Measurements from ENCODE around the gene NRBF2. TPM values are rescaled to one million over a fixed set of nuclear protein-coding genes. Genes with fewer than 3 reads are reported as not detected.
"Not testable (repeated sequence)": the region's sequence is repeated elsewhere in the genome, so short reads cannot be mapped to it uniquely, and the experiment has no call there.

The NRBF2 gene
- 10 to 100 TPM; 15.4 to 15.8 TPM for total RNA-seq
- long read RNA-seq, donor 1, transcript NRBF2-201 (4 exons, 1,853 nt) = major isoform, 10 of 11 reads
- long read RNA-seq, donor 1, partial matches to known transcripts = 0 of 11 reads
- long read RNA-seq, donor 1, other reads (novel, unspliced or antisense) = 1 of 11 reads
- long read RNA-seq, donor 2, transcript NRBF2-201 (4 exons, 1,853 nt) = major isoform, 37 of 43 reads
- long read RNA-seq, donor 2, partial matches to known transcripts = 1 of 43 reads
- long read RNA-seq, donor 2, other reads (novel, unspliced or antisense) = 5 of 43 reads

DNA sequence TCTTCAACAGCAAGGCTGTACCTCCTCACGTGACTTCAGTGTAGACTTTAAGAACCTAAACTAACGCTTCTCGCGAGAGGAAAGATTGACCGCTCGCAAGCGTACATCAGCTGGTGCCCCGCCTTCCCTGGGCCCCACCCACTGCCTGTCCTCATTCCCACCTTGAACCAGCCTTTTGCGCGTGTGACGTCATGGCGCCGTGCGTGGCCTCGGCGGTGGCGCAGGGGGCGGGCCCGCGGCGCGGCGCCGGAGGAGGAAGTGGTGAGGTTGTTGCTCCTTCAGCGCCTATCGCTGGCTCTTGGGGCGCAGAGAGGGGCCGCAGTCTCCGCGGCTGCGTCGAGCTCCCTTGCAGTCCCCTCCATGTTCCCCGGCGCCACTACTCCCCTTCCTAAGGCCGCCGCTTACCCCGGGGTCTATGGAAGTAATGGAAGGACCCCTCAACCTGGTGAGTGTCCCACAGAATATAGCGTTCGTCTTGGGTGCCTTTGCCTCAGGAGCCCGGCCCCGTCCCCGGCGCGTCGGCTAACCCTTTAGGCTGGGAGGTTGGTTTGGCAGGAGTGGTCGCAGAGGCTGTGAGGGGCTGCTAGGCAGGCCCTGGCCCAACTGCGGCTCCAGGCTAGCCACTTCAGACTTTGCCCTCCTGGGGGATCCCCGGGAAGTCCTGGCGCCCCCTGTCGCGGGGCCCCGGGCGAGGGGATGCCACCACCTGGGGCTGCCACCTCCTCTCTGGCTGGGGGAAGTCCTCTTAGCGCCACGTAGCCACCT lies at the start of gene NRBF2:
NRBF2 (plus strand) TSS at position 273 of the 765 bp plus-strand sequence; CDS start at position 416, 143 bp downstream.
- intact Hi-C loops (cut with DNase I) = no loop called here
- peak; percentile 99 for DNase-seq (ENCODE audit: low spot score)

DNA sequence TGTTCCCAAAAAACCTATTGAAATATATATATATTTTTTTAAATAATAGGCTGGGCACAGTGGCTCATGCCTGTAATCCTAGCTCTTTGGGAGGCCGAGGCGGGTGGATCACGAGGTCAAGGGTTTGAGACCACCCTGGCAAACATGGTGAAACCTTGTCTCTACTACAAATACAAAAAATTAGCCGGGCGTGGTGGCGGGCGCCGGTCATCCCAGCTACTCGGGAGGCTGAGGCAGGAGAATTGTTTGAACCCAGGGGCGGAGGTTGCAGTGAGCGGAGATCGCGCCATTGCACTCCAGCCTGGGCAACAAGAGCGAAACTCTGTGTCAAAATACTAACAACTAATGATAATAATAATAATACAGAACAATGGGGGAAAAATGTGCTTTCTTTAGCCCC lies 49.7 kb upstream of the NRBF2 start:
- intact Hi-C loops (cut with DNase I); DNase-seq (ENCODE audit: low spot score): not testable (repeated sequence)

DNA sequence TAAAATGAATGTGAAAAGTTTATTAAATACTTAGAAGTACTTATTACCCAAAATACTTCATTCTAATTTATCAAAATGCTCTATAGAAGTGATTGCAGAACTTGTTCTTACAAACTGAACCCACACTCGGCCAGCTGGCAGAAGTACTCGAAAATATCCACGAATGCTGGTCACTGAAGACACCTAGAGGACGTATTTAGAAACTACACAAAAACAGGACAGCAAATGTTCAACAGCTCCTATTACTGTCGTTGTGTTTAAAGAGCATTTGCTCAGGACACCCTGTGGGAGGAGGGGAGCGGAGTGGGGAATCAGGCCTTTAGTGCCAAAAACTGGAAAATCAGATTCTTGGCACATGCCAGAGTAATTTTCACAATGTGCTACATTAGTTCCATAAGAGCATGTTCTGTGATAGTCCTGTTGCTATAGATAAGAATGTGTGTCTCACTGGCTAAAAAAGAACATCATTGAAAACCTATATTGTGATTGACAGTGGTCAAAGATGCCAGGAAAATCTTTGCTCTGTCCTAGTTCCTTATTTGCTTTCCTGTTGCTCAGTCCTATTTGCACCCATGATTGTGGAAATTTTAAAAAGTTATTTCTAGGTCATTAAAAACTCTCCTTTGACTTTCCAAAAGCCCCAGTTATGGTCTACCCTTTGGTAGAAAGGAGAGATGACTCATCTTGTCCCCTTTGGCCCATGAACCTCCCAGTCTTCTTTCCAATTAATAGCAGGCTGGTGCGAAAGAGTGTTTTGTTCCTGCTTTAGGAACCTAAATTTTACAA lies 49.0 kb upstream of the NRBF2 start:
- intact Hi-C loops (cut with DNase I) = no loop called here
- peak; percentile 83 for DNase-seq (ENCODE audit: low spot score)

DNA sequence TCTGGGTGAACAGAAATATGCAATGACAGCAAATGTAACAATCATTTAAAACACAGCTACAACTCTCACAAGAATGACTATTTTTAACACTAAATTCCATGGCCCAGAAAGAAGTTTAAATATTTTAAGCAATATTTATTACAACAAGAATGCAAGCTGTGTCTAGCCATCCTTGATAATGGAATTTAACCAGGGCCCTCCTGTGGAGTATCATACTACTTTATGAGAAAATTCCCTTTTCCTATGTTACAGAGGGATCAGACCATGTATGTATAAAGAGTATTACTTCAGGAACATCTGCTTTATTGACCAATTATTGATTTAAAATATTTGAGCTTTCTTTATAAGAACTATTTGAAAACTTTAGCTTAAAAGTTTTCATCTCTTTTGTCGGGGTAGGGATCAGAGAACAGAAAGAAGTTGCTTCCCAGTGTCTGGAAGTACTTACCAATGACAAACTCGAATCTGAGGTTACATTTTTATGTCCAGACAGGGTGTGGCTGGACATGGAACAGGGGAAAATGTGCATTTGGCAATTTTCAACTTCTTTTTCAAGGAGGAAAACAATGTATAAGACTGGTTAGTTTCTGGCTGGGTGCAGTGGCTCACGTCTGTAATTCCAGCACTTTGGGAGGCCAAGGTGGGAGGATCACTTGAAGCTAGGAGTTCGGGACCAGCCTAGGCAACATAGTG lies 48.3 kb upstream of the NRBF2 start:
- intact Hi-C loops (cut with DNase I) = no loop called here
- DNase-seq (ENCODE audit: low spot score) = no peak

DNA sequence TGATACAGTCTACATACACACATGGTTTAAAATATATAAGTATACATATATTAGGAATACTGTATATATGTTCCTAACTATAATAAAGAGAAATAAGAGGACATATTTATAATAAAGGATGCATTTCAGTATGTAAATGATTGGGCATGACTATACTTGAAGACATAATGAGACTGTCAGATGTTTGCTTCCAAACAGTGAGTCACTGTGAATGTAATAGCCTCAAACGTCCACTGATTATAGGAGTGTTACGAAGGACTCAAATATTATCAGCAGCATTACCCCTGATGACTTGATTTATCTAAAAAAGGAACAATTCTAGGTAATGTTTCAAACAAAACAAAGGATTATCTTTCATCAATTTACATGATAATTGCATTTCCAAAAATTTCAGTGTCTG lies 39.9 kb upstream of the NRBF2 start:
- intact Hi-C loops (cut with DNase I) = no loop called here
- DNase-seq (ENCODE audit: low spot score) = no peak

DNA sequence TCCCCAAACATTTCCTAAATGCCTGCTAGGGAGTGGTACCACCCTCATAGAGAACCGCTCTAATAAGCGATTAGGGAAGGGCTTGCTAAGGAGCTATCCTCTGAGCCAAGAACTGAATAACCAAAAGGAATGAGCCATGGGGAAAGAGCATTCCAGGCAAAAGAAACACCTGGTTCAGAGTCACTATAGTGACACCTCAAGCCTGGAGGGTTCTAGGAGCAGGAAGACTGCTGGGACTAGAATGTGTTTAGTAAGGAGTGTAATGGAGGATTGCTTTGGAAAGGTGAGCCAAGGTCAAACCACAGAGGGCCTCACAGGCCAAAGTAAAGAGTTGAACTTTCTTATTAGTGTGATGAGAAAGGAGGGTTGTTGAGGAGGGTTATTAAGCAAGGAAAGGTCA lies 38.7 kb upstream of the NRBF2 start:
- no peak for DNase-seq (ENCODE audit: low spot score)
- intact Hi-C loops (cut with DNase I) = no loop called here

DNA sequence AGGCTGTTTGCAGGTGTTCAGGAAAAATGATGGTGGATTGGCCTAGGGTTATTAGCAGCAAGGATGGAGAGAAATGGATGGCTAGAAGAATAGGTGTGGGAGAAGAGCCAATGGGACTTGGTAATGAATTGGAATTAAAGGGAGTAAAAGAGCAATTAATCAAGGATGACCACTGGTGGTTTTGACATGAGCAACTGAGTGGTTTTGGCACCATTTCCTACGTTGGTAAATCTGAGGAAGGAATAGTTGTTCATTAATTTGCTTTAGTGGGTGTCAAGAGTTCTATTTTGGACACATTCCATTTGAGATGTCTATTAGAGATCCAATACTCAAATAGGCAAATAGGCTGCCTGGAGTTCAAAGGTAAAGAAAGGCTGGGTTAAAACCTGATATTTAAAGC lies 38.2 kb upstream of the NRBF2 start:
- no peak for DNase-seq (ENCODE audit: low spot score)
- intact Hi-C loops (cut with DNase I) = no loop called here

DNA sequence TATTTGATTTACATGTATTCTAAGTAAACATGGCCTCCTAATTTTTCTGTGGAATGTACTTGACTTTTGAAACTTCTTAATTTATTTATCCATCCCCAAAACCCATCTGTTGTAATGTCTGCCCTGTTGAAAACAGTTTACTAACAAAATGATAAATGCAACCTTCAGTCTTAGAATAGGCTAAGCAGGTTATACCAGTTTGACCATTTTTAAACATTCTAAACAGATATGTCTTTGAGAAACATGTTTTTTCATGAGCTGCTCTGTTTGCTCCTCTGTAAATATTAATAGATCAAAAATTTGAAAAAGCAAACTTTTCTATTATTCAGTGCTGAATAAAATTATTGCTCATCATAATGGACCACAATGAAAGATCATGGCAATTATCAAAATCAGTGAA lies 33.4 kb upstream of the NRBF2 start:
- DNase-seq (ENCODE audit: low spot score) = no peak
- intact Hi-C loops (cut with DNase I) = no loop called here

DNA sequence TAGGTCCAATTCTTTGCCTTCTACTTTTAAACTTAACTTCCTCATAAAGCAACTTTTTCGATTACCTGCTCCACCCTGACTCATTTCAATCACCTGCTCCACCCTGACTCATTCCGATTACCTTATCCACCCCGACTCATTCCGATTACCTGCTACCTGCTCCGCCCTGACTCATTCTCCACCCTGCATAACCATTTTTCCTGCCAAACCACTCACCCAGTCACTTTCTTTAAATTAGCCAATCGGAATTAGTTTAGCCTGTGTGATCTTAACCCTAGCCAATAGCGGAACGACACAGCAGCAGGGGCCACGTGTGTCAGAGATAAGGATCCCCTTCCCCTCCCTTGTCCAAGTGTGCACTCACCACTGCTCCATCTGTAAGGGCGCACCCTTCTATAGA lies 32.0 kb upstream of the NRBF2 start:
- DNase-seq (ENCODE audit: low spot score); intact Hi-C loops (cut with DNase I): not testable (repeated sequence)

DNA sequence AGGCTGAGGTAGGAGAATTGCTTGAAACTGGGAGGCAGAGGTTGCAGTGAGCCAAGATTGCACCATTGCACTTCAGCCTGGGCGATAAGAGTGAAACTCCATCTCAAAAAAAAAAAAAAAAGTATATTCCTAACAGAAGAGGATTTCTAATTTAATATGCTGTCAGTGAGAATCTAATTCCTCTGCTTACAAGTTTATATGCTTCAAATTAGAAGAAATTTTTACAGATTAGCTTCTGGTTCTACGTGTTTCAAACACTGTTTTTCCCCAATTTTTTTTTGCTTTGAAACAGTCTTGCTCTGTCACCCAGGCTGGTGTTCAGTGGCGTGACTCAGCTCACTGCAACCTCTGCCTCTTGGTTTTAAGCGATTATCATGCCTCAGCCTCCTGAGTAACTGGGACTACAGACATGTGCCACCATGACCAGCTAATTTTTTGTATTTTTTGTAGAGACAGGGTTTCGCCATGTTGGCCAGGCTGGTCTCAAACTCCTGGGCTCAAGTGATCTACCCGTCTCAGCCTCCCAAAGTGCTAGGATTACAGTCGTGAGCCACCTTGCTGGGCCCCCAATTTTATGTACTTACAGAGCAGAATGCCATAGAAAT lies 30.7 kb upstream of the NRBF2 start:
- intact Hi-C loops (cut with DNase I); DNase-seq (ENCODE audit: low spot score): not testable (repeated sequence)

DNA sequence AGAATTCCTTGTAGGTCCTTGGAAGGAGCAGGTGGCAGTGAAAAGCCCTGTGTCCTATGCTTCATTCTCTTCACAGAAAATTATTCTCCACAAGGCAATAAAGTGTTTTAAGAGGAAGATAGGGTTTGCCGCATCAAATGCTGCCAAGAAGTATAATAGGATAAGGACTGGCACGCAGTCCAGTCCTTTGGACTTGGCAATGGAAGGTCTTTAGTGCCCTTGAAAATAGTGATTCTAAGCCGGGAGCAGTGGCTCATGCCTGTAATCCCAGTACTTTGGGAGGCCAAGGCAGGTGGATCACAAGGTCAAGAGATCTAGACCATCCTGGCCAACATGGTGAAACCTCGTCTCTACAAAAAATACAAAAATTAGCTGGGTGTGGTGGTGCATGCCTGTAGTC lies 29.9 kb upstream of the NRBF2 start:
- intact Hi-C loops (cut with DNase I); DNase-seq (ENCODE audit: low spot score): not testable (repeated sequence)

DNA sequence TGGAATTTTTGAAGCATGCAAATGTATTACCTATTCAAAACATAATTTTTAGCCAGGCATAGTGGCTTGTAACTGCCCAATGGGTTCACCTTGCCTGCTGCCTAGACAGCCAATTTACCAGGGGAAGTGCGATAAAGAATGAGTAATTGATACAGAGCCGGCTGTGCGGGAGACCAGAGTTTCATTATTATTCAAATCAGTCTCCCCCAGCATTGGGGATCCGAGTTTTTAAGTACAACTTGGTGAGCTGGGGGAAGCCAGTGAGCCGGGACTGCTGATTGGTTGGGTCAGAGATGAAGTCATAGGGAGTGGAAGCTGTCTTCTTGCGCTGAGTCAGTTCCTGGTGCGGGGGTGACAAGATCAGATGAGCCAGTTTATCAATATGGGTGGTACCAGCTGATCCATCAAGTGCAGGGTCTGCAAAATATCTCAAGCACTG lies 29.1 kb upstream of the NRBF2 start:
- intact Hi-C loops (cut with DNase I) = no loop called here
- no peak for DNase-seq (ENCODE audit: low spot score)

DNA sequence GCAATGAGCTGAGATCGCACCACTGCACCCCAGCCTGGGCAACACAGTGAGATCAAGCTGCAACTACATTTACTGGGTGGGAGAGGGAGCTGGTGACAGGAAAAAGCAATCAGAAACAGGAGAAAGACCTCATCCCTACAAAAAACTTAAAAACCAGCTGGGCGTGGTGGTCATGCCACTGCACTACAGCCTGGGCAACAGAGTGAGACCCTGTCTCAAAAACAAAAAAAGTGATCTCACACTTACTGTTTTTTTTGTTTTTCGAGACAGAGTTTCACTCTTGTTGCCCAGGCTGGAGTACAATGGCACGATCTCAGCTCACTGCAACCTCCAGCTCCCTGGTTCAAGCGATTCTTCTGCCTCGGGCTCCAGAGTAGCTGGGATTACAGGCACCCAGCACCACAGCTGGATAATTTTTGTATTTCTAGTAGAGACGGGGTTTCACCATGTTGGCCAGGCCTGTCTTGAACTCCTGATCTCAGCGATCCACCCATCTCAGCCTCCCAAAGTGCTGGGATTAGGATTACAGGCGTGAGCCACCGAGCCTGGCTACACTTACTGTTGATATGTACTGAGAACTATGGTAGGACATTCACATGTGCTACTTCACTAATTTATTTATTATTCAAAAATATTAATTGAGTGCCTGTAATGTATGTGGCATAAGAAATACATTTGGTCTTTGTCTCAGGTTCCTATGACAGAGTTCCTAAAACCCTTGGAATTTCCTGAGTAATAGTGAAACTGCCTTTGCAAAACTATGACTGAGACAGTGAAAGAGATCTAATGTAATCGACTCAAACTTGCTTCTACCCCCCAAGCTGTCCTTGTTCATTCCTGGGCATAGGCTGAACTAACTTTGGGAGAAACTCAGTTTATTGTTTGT lies 27.7 kb upstream of the NRBF2 start:
- DNase-seq (ENCODE audit: low spot score) = no peak
- intact Hi-C loops (cut with DNase I) = no loop called here

DNA sequence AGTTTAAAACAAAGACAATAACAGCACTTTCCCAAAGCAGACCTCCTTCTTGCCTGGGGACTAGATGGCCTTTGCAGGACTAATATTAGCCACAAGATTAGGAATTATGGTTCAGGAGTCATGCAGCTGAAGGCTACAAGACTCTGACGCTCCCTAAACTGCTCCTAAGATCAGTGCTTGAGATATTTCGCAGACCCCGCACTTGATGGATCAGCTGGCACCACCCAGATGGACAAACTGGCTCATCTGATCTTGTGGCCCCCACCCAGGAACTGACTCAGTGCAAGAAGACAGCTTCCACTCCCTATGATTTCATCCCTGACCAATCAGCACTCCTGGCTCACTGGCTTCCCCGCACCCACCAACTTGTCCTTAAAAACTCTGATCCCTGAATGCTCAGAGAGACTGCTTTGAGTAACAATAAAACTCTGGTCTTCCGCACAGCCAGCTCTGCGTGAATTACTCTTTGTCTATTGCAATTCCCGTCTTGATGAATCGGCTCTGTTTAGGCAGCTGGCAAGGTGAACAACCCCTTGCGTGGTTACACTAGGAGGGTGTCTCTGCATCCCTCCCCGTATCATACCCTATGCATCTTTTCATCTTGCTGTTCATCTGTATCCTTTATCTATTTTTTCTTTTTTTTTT lies 26.9 kb upstream of the NRBF2 start:
- intact Hi-C loops (cut with DNase I) = no loop called here
- DNase-seq (ENCODE audit: low spot score) = peak; percentile 82

DNA sequence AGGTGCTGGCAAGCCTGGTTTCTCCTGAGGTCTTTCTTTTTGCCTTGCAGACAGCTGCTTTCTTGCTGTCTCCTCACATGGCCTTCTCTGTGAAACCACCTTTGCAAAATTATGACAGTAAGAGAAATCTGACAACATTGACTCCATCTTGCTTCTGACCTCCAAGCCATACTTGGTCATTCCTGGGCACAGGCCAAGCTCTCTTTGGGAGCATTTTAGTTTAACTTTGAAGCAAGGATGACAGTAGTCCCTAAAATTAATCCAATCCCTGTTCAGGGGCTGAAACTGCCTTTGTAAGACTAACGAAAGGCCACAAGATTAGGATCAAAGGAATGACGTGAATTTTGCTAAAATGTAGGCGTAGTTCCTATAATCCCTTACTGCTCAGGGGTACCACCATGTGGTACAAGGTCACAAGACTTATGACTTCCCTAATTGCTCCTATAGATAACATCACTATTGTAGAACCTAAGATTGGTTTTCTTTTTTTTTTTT lies 25.1 kb upstream of the NRBF2 start:
- no peak for DNase-seq (ENCODE audit: low spot score)
- intact Hi-C loops (cut with DNase I) = no loop called here

DNA sequence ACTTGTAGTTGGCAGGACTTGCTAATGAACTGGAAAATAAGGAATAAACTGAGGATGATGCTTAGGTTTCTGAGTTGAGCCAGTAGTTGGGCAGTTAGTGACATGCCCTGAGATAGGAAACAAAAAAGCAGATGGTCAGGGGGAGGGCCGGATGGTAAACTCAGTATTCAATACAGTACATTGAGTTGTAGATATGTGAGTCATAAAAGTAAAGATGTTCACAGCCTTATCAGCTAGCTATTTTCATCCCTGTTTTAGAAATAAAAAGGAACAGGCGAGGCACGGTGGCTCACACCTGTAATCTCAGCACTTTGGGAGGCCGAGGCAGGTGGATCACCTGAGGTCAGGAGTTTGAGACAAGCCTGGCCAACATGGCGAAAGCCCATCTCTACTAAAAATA lies 22.2 kb upstream of the NRBF2 start:
- intact Hi-C loops (cut with DNase I) = no loop called here
- peak; percentile 3 for DNase-seq (ENCODE audit: low spot score)

DNA sequence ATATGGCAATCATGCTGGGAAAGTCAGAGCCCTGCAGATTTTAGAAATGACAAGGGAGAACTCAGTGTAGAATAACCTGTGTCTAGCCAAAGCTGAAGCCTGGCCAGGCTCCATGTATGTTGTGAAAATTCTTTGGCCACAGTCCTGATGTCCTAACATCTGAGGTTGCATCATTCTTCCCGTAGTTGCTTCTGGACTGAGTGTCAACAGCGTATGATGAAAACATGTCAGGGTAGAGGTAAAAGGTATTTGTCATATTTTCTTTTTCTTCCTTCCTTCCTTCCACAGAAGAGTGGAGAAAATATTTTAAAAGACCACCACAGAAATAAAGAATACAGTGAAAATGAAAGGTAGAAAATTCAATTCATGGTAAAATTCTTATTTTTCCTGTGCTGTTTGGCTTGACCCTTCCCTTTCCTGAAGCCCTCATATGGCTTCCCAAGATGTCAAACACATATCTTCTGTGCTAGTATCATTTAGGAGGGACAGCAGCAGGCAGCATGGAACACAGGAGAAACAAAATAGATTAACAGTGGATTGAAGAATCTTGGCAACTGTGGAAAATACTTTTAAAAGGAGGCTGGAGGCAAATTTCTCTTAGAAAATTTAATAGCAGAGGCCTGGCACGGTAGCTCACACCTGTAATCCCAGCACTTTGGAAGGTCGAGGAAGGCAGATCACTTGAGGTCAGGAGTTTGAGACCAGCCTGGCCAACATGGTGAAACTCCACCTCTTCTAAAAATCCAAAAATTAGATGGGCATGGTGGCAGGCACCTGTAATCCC lies 18.9 kb upstream of the NRBF2 start:
- peak; percentile 87 for DNase-seq (ENCODE audit: low spot score)
- intact Hi-C loops (cut with DNase I) = no loop called here
